CD14-positive monocyte (primary cell): Measurements from ENCODE around the gene STK33. TPM values are rescaled to one million over a fixed set of nuclear protein-coding genes. Genes with fewer than 3 reads are reported as not detected.
A peak's percentile ranks its signal among the peaks of the same experiment; 100 is the strongest.

Source experiments
- DNase-seq, 3 donors: peaks; one replicate each; pipeline ENCODE4 v3.0.0-alpha.2; 2011 to 2022
- H2AFZ ChIP-seq: 2 replicates; pipeline ENCODE4 v1.6.0; 2012; ENCODE audit warnings: mild to moderate bottlenecking, low read depth, low read length, inconsistent platforms; ENCODE audit not compliant: insufficient read depth, poor library complexity, severe bottlenecking
- H3K27ac ChIP-seq, 2 donors: 1 replicate in 1 of 2; 2 replicates in 1 of 2; pipeline ENCODE4 v1.5.1; 2012 to 2013; ENCODE audit warnings: low read length in 2 of 2, control low read depth in 1 of 2, inconsistent platforms in 1 of 2, low read depth in 1 of 2, mild to moderate bottlenecking in 1 of 2
- H3K27me3 ChIP-seq, 2 donors: one replicate each; pipeline versions ENCODE4 v1.6.0 to v1.6.1; 2011 to 2013; ENCODE audit warnings: low read length in 2 of 2; ENCODE audit not compliant: control insufficient read depth in 2 of 2, insufficient read depth in 2 of 2
- H3K36me3 ChIP-seq, 2 donors: replicated peaks in 1 of 2; 1 replicate in 1 of 2; 2 replicates in 1 of 2; pipeline versions ENCODE4 v1.5.1 to v1.6.1; 2012 to 2013; ENCODE audit warnings: low read length in 2 of 2, control low read depth in 1 of 2, inconsistent platforms in 1 of 2, mild to moderate bottlenecking in 1 of 2; ENCODE audit not compliant: insufficient read depth in 2 of 2, control insufficient read depth in 1 of 2
- H3K4me1 ChIP-seq, 2 donors: 1 replicate in 1 of 2; 2 replicates in 1 of 2; pipeline versions ENCODE4 v1.5.1 to v1.6.1; 2012 to 2013; ENCODE audit warnings: low read length in 2 of 2, control low read depth in 1 of 2, inconsistent platforms in 1 of 2, mild to moderate bottlenecking in 1 of 2, moderate library complexity in 1 of 2; ENCODE audit not compliant: insufficient read depth in 2 of 2, control insufficient read depth in 1 of 2
- H3K4me2 ChIP-seq: replicated peaks from 2 replicates; pipeline ENCODE3; 2012; ENCODE audit warnings: low read length, moderate library complexity, mild to moderate bottlenecking; ENCODE audit not compliant: poor library complexity, severe bottlenecking; ENCODE audit errors: extremely low read depth
- H3K4me3 ChIP-seq, 3 experiments: fragments of 200-600 bp in 1 of 3; sonication (generic) in 1 of 3; replicated peaks in 1 of 3; 1 replicate in 2 of 3; 2 replicates in 1 of 3; pipeline ENCODE4 v1.5.1; 2011 to 2013; ENCODE audit warnings: low read length in 3 of 3, mild to moderate bottlenecking in 3 of 3, control low read depth in 2 of 3, low read depth in 2 of 3, inconsistent platforms in 1 of 3, moderate library complexity in 1 of 3
- H3K79me2 ChIP-seq: 2 replicates; pipeline ENCODE4 v1.6.0; 2012; ENCODE audit warnings: mild to moderate bottlenecking, control low read depth, inconsistent platforms, low read length, moderate library complexity; ENCODE audit not compliant: insufficient read depth
- H3K9ac ChIP-seq: 2 replicates; pipeline ENCODE4 v1.6.0; 2017; ENCODE audit warnings: low read length, mild to moderate bottlenecking; ENCODE audit not compliant: insufficient read depth, poor library complexity, severe bottlenecking
- H3K9me3 ChIP-seq, 2 donors: replicated peaks in 1 of 2; 1 replicate in 1 of 2; 2 replicates in 1 of 2; pipeline versions ENCODE4 v1.5.1 to v1.6.1; 2012 to 2013; ENCODE audit warnings: low read length in 2 of 2, control low read depth in 1 of 2; ENCODE audit not compliant: control insufficient read depth in 1 of 2, insufficient read depth in 1 of 2
- H4K20me1 ChIP-seq: 2 replicates; pipeline ENCODE4 v1.6.0; 2012; ENCODE audit warnings: mild to moderate bottlenecking, low read length, control low read depth, moderate library complexity; ENCODE audit not compliant: insufficient read depth
- H3K27ac Mint-ChIP-seq, 7 donors: one replicate each; pipeline ENCODE4 v1.8.0; 2020; ENCODE audit warnings: mild to moderate bottlenecking in 7 of 7, mixed read lengths in 7 of 7, moderate library complexity in 6 of 7, inconsistent platforms in 2 of 7
- H3K27me3 Mint-ChIP-seq, 3 donors: one replicate each; pipeline ENCODE4 v1.8.0; 2021 to 2022; ENCODE audit warnings: low read depth in 3 of 3, mild to moderate bottlenecking in 3 of 3, mixed read lengths in 3 of 3, moderate library complexity in 3 of 3, inconsistent platforms in 1 of 3
- H3K36me3 Mint-ChIP-seq, 2 donors: one replicate each; pipeline ENCODE4 v1.8.0; 2020; ENCODE audit warnings: mixed read lengths in 2 of 2, inconsistent platforms in 1 of 2, mild to moderate bottlenecking in 1 of 2
- H3K4me1 Mint-ChIP-seq: one replicate; pipeline ENCODE4 v1.8.0; 2020; ENCODE audit warnings: mild to moderate bottlenecking, mixed read lengths
- H3K4me3 Mint-ChIP-seq, 2 donors: one replicate each; pipeline ENCODE4 v1.8.0; 2020; ENCODE audit warnings: mild to moderate bottlenecking in 2 of 2, mixed read lengths in 2 of 2, moderate library complexity in 1 of 2
- H3K9me3 Mint-ChIP-seq, 7 donors: one replicate each; pipeline ENCODE4 v1.8.0; 2020 to 2022; ENCODE audit warnings: mixed read lengths in 7 of 7, mild to moderate bottlenecking in 6 of 7, moderate library complexity in 6 of 7, inconsistent platforms in 2 of 7
- CTCF ChIP-seq: fragments of 200-600 bp; IDR thresholded peaks from one replicate; pipeline ENCODE4 v1.8.0; 2022; ENCODE audit warnings: antibody characterized with exemption, mild to moderate bottlenecking
- WGBS: methylation state at CpG from one replicate; pipeline ENCODE4 v1.1.5; 2013; ENCODE audit warnings: missing lambda C conversion rate; ENCODE audit not compliant: insufficient coverage; 5-methylcytosine and 5-hydroxymethylcytosine counted together
- intact Hi-C, 2 donors: fragments of 100-400 bp; cut with micrococcal nuclease; formaldehyde crosslinking; loops; one replicate each; pipeline versions ENCODE4 v1.15.0 to v1.15.1; 2023
- polyA plus RNA-seq, 3 donors: library from polyadenylated mRNA; depleted of rRNA in 1 of 3; unstranded in 2 of 3; stranded (reverse) in 1 of 3; fragments of 300-500 nt in 2 of 3; fragments of >200 nt in 1 of 3; fragmentation: Illumina TruSeq in 2 of 3; gene quantifications; 1 replicate in 2 of 3; 2 replicates in 1 of 3; pipeline ENCODE4 v1.2.3, GENCODE V29; 2012 to 2021

Gene STK33
- polyA plus RNA-seq, 3 donors: not detected

DNA sequence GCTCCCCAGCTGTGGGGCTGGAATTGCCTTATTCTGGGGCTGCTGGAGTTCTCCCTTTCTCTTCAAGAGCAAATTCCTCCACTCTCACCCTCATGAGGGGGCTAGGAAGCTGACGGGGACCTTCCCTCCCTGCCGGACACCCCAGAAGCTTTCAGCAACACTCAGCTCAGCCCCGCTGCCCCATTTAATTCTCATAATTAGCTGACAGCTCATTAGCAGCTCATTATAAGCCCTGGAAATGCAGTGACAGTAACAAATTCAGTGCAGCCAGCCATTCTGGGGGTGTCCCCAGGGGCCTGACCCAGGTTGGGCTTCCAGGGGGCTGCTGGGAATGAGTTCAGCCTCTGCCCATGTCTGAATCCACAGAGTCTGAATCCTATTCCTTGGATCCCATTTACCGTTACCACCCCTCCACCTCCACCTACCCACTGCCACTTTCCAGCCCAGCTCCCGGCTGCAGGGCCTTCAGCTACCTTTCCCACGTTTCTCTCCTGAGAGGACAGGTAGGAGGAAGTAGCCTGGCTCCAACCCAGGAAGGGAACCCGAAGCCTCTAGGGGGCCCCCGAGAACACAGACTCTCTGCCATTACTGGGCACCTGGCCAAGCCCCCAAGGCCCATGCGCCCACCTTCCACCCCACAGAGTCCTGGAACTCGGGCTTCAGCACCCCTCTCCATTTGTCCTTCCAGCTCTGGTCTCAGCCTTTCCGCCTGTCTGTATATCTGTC is 228.6 kb downstream of the STK33 start:
- no peak overlapping the region for H3K27ac ChIP-seq
- peaks cover 17 to 22% of the 10 kb centered on the region in 2 donors for H3K4me1 ChIP-seq
- no peak overlapping the region for H3K4me2 ChIP-seq
- H3K27ac Mint-ChIP-seq: peak overlapping the region in 3 of 7 donors; percentile 46 to 63 (median 51)
- no peaks in the 10 kb centered on the region for H3K27me3 ChIP-seq
- H3K4me3 Mint-ChIP-seq: no peak overlapping the region
- no peak overlapping the region for H3K9ac ChIP-seq
- no peak overlapping the region for H2AFZ ChIP-seq
- 73% methylated on average over 6 of the region's 11 CpGs for WGBS
- no peak for TF ChIP-seq CTCF
- no peaks in the 10 kb centered on the region for H4K20me1 ChIP-seq
- H3K79me2 ChIP-seq: no peaks in the 10 kb centered on the region
- peaks cover 27% of the 10 kb centered on the region for H3K4me1 Mint-ChIP-seq
- H3K36me3 Mint-ChIP-seq: no peaks in the 10 kb centered on the region
- no peaks in the 10 kb centered on the region for H3K36me3 ChIP-seq
- intact Hi-C loops: no loop called here
- peaks cover 0 to 2% (median 0%) of the 10 kb centered on the region in 7 donors for H3K9me3 Mint-ChIP-seq
- no peak overlapping the region for H3K4me3 ChIP-seq
- no peaks in the 10 kb centered on the region for H3K9me3 ChIP-seq
- H3K27me3 Mint-ChIP-seq: peaks cover 0 to 1% (median 0%) of the 10 kb centered on the region in 3 donors
- no peak for DNase-seq

- no peaks in the 10 kb centered on the region for H3K36me3 Mint-ChIP-seq
- 0% methylated on average over 6 of the region's 15 CpGs for WGBS
- peak overlapping the region in 1 of 3 experiments; percentile 18 for H3K4me3 ChIP-seq
- peaks cover 17 to 22% of the 10 kb centered on the region in 2 donors for H3K4me1 ChIP-seq
- H4K20me1 ChIP-seq: no peaks in the 10 kb centered on the region
- no peaks in the 10 kb centered on the region for H3K27me3 ChIP-seq
- intact Hi-C loops: no loop called here
- no peaks in the 10 kb centered on the region for H3K9me3 ChIP-seq
- no peak for TF ChIP-seq CTCF
- peaks cover 0 to 2% (median 0%) of the 10 kb centered on the region in 7 donors for H3K9me3 Mint-ChIP-seq
- H3K36me3 ChIP-seq: no peaks in the 10 kb centered on the region
- no peak overlapping the region for H3K9ac ChIP-seq
- peaks cover 27% of the 10 kb centered on the region for H3K4me1 Mint-ChIP-seq
- H3K4me3 Mint-ChIP-seq: peak overlapping the region in 1 of 2 donors; percentile 64
- H2AFZ ChIP-seq: peak overlapping the region; percentile 63
- peak; percentile 67 to 95 (median 79) for DNase-seq
- H3K27me3 Mint-ChIP-seq: peaks cover 0 to 1% (median 0%) of the 10 kb centered on the region in 3 donors
- H3K27ac ChIP-seq: peak overlapping the region; percentile 5 to 68
- H3K27ac Mint-ChIP-seq: peak overlapping the region; percentile 26 to 82 (median 64)
- H3K79me2 ChIP-seq: no peaks in the 10 kb centered on the region
- H3K4me2 ChIP-seq: peak overlapping the region; percentile 0
These were observed 230.1 kb downstream of the STK33 start for GRCh38 chr11:8363921-8364320.
